IPS-NIHi7 (cell line): ENCODE measurements around the gene LAMA2.
"Not testable (repeated sequence)": the region's sequence is repeated elsewhere in the genome, so short reads cannot be mapped to it uniquely, and the experiment has no call there.

ENCODE experiments used
- DNase-seq: peaks from one replicate; pipeline ENCODE4 v3.0.0; 2012; ENCODE audit warnings: mixed read lengths; ENCODE audit errors: extremely low spot score

LAMA2 gene

DNA sequence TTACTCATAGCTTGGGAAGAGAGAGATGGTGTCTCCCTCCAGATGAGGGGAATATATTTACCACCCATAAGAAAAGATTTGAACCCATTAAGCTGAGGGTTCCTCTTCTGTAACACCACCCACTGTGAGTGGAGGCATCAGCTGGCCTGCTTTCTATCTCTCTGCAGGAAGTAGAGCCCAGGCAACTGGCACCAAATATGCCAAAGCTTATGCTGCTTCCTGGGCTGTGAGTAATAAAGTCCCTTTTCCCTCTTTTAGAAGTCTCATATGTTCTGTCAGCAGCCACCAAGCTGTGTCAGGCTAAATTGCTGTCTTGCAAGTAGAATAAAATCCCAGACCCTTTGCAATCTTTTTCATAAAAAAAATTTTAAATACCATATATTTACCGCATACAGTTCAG lies 241.4 kb downstream of the LAMA2 start:
- DNase-seq, result no peak

DNA sequence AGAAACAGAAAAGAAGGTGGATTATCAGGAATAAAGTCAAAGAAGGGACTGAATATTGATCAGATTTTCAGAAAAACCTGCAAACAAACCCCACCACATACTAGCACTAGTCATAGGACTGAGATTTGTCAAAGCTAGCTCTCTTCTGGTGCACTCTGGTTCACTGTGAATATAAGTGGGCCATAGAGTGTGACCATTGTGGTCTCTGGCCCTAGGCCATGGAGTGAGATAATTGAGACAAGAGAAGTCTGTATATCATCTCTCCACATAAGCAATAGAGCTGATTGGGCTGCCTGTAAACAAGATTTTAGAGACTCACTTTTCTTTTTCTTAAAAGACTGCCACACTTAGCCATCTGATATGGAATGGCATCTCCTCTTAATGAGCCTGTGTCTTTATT lies 247.2 kb downstream of the LAMA2 start:
- no peak for DNase-seq

GRCh38 chr6:129130959-129131681 lies 248.2 kb downstream of the LAMA2 start:
- no peak for DNase-seq

- DNase-seq, result no peak
These were observed 250.8 kb downstream of the LAMA2 start for GRCh38 chr6:129133770-129134192.

DNA sequence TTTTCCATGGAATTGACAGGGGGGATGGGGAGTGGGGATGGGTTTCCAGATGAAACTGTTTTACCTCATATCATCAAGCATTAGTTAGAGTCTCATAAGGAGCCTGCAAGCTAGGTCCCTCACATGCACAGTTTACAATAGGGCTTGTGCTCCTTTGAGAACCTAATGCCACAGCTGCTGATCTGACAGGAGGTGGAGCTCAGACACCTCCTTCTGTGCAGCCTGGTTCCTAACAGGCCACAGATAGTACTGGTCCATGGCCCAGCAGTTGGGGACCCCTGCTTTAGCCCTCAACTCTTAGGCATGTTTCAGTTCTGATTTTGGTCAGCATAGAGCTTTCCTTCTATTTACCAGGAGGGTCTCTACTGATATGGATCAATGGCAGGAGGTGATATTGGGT lies 251.6 kb downstream of the LAMA2 start:
- no peak for DNase-seq

DNA sequence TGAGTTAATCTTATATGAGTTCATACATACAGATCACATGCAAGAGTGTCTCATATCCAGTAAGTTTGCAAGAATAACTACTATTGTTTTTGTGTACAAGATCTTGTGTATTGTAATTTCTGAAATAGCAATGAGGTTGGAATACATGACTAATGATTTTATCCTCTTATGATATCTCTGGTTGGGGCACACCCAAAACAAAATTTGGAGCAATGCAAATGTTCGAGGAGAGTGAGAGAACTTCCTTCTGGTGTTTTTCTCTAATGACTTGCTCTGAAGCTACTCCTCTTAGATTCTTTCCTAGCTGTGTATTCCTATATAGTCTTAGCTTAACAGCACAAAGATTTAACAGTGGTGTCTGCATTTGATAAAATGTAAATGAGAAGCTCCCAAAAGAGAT lies 252.5 kb downstream of the LAMA2 start:
- DNase-seq, result no peak

- DNase-seq, result no peak
These were observed 253.8 kb downstream of the LAMA2 start for GRCh38 chr6:129136751-129137150.

DNA sequence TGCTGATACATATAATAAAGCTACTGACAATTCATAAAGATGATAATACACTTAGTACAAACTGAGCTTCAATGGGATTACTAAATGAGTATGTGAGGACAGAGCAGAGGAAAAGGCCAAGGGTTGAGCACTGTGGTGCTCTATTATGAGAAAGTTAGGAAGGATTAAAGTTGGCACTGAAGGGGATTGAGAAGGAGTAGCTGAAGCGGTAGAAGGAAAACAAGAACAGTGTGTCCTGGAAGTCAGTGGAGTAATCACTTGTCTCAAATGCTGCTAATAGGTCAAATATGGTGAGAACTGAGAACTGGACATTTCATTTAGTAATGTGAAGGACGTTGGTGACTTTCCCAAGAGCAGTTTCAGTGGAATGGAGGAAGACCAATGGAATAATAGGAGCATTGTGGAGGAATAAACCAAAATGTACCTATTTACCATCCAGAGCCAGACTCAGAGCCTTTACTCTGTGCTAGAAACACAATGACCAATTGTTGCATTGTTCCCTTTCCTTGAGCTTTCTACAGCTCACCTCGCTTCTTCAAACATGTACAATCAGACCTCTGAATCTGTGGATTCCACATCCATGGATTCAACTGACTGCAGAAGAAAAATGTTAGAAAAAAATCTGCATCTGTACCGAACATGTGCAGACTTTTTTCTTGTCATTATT lies 255.9 kb downstream of the LAMA2 start:
- no peak for DNase-seq

GRCh38 chr6:129140526-129140925 lies 257.6 kb downstream of the LAMA2 start:
- DNase-seq, result no peak

- no peak for DNase-seq
These were observed 258.6 kb downstream of the LAMA2 start for GRCh38 chr6:129141499-129141898.

GRCh38 chr6:129146902-129147301 lies 264.0 kb downstream of the LAMA2 start:
- no peak for DNase-seq

DNA sequence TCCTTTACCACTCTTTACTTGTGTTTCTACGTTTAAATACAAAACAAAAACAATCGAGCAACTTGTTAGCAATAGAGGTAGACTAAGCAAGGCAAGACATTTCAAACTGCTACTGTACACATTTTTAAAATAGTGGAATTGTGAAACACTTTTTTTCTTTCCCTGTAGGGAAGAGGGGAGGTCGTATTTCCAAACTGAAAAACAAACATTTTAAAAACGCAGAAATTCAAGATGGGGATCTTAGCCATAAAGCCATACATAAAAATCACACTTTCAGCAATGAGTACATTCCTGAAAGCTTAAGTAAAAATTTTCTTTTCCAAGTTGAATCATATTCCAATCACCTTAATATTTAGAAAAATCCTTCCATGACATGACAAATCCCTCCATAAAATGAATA lies 267.6 kb downstream of the LAMA2 start:
- DNase-seq, result no peak

DNA sequence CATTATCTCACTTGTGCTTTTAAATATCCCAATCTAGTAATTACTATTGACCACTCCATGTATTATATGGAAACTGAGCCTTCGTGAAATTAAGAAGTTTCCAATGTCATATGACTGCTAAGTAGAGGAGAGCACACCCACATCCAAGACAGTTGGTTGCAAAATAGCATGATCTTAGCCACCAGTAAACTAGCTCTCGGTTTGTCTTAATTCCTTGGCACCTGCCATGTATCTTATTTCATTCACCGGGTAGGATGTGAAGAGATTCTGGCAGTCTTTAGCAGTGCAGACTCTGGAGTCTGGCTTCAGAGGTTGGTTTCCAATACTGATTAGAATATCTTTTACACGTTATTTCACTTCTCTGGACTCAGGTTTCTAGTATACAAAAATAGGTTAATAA lies 270.3 kb downstream of the LAMA2 start:
- no peak for DNase-seq

- not testable (repeated sequence) for DNase-seq
These were observed 276.3 kb downstream of the LAMA2 start for GRCh38 chr6:129159242-129159641.

DNA sequence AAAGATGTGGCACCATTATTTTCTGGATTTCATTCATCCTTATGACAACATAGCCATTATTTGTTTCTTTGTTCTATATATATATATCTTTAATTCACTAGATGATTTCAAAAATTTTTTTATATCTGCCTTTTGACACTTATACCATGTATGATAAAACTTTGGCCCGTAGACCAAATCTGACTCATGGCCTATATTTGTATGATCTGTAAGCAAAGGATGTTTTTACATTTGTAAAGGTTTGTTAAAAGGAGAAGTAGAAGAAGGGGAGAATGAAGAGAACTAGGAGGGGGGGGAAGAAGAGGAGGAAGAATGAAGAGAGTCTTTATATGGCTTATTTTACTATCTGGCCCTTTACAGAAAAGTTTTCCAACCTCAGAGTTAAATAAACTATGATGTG lies 279.7 kb downstream of the LAMA2 start:
- DNase-seq, result no peak

DNA sequence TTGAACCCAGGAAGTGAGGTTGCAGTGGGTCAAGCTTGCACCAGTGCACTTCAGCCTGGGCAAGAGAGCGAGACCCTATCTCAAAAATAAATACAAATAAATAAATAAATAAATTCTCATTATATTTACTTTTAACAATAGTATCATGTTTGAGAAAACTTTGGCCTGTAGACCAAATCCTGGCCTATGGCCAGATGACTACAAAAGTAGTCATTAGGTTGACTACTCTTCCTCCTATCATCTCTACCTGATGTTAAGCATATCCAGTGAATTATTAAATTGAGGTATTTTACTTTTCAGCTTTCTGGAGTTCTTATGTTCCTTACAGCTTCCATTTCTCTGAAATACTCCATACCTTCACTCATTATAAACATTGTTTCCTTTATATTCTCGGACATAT lies 280.6 kb downstream of the LAMA2 start:
- no peak for DNase-seq

GRCh38 chr6:129164032-129164431 lies 281.1 kb downstream of the LAMA2 start:
- no peak for DNase-seq

GRCh38 chr6:129172279-129172995 lies 289.5 kb downstream of the LAMA2 start:
- not testable (repeated sequence) for DNase-seq

GRCh38 chr6:129175066-129175465 lies 292.1 kb downstream of the LAMA2 start:
- no peak for DNase-seq

GRCh38 chr6:129177801-129178200 lies 294.9 kb downstream of the LAMA2 start:
- DNase-seq, result no peak

DNA sequence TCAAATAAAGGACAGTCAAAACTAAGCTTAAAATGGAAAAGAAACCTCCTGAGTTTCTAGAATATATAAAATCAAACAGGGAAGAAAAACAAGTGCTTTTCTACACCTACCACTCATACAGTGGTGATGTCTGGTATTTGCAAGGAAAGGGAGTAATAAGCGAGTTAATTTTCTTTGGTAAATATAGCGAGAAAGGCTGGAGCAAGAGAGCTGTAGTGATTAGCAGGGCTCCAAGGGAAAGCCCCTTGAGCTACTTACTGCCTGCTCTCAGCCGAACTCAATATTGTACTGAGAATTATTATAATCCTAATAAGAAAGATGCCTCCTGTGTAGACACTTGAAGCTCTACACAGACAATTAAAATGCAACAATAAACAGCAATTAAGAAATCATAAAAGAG lies 296.3 kb downstream of the LAMA2 start:
- DNase-seq, result no peak

DNA sequence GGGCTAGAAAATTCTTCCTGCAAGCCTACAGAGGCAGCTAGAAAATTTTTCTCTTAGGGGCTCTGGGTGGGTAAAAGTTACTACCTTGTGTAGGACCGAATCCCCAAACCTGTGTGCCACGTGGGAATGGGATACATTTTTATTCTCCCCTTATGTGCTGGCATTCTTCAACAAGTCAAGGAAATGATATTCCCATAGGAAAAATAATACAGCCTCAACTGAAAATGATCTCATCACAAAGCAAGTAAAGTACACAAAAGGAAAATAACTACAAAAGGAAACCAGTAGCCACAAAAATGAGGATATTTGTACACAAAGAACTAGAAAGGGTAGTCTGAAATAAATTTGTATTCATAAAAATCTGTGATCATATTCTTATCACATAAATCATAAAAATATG lies 298.1 kb downstream of the LAMA2 start:
- DNase-seq, result no peak

DNA sequence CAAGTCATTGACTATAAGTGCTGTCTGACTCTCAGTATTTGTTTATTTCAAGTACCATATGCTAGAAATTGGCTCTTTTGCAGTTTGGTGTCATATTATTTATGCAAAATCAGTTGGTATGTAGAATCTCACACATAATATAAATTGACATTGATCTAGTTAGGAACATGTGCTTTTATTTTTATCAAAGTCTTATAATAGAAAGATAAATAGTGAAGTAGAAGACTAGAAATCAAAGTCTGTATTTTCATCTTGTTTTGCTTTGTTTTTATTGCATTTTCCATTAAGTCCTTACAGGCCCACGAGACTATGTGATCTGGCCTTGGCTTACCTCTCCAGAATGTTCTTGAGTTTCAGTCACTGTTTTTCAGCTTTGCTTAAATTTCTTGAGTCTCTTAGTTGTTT lies 300.3 kb downstream of the LAMA2 start:
- no peak for DNase-seq
